IPS-NIHi7 (cell line): ENCODE data around the gene CRIM1.
A peak's percentile ranks its signal among the peaks of the same experiment; 100 is the strongest.

Experiments used
- DNase-seq: peaks from one replicate; pipeline ENCODE4 v3.0.0; 2012; ENCODE audit warnings: mixed read lengths; ENCODE audit errors: extremely low spot score

CRIM1 gene

DNA sequence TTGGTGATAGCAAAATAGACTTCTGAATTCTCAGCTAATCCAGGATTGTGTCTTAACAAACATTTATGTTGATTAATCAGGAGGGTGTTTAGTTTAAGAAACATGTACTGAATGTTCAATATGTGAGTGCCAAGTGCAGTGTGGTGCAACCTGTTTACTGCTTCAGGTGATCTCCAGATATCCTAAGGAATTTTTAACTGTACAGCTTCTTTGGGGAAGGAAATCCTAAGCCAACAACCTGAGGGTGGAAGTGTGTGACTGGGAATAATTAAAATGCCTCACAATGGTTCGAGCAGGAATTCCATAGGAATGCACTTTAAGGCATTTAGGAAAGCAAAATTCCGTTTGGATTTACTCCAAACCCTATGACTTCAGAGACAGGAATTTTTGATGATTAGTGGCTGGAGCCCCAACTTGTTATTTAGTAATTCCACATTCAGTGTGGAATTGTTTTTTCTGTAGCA lies 16.4 kb downstream of the CRIM1 start:
- no peak for DNase-seq

DNA sequence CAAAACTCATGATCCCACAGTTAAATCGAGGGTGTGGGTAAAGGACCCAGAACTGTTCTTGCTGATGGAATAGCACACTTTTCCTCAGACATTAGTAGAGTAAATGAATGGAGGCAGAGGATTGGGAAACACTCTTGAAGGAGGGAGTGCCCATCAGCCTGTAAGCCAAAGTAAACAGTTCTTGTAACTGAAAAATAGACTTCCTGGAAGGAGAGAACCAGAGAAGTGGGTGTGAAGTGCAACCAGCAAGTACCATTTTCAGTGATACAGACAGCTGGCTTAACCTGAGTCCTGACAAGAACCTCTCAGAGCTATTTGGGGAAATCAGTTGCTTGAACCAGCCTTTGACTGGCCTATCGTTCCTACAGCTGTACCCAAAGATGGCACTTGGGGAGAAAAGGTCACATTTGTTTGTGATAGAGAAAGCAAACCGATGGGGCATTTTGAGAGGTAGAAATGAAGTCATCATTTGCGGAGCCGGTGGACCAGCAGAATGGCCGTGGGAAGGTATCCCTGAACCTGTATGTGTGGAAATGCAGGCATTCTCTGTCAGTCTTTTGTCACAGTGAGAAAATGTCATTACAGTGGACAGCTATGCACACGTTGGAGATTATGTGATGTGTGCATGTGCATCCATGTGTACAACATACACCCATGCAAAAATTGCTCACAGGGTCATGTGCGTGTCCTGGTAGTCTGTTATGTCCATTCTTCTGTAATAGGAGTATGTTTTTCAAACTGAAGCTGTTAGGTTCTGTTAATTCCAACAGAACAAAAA lies 17.8 kb downstream of the CRIM1 start:
- DNase-seq, result no peak

DNA sequence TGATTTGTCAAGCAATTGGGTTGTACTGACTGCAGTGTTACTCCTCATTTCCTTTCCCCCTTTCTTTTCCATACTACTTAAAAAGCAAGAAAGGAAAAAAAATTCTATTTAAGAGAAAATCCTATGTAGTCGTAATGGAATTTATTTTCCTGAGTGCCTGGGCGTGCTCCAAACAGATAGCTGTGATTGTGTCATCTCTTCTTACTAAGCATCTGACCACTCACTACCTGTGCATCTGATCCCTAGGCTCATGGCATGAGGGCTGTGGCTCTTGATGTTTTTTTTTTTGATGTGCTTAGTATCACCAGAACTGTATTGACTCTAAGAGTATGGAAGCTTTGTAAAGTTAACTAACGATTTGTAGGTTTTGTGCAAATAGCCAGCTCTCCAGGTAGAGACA lies 19.0 kb downstream of the CRIM1 start:
- DNase-seq, result no peak

DNA sequence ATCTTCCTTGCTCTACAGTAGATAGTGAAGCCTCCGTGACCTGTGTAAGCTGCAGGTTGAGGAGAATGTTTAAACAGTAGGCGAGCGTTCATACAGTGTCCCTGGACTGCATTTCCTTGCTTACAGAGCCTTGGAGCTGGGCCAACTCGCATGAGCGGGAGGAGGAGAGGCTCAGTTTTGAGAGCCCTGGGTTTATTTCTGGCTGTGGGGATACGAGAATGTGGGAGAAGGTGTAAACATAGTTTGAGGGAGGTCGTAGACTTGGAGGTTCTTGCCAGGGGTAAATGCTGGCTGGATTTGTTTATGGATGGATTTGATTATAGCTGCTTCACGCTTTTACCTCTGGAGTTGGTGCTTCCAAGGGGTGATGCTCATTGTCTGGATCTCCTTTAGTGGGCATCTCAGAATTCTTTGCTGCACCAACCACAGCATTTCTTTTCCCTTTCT lies 20.8 kb downstream of the CRIM1 start:
- no peak for DNase-seq

DNA sequence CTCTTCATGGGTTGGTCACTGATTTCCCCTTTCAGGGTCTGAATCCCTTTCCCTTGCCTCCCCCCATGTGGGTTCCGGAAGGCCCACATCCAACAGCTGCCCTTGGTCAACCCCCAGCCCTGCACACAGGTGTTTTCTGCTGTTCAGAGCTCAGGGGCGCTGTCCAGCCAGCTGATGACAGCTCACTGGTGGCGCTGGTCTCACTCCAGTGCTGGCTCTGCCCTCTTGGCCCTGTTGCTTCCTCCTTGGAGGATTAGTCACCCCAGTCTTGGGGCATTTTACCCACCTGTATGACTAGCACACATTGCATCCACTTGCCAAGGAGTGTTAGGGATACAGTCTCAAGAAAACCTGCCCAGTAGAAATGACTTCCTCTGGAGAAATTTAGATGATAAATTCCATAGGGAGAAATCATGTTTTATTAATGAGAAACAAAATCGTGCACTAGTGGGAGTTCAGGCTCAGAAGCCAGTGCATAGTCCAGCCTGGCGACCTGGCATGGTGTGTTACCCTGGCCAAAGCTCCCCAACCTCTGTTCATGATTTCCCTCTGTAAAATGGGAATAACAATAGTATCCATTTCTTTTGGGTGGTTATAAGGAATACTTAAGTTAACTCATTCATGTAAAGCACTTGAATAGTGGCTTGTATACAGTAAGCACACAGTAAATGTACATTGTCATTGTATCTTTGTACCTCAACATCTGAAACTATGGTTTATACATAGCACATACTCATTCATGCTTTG lies 21.6 kb downstream of the CRIM1 start:
- DNase-seq, result no peak

DNA sequence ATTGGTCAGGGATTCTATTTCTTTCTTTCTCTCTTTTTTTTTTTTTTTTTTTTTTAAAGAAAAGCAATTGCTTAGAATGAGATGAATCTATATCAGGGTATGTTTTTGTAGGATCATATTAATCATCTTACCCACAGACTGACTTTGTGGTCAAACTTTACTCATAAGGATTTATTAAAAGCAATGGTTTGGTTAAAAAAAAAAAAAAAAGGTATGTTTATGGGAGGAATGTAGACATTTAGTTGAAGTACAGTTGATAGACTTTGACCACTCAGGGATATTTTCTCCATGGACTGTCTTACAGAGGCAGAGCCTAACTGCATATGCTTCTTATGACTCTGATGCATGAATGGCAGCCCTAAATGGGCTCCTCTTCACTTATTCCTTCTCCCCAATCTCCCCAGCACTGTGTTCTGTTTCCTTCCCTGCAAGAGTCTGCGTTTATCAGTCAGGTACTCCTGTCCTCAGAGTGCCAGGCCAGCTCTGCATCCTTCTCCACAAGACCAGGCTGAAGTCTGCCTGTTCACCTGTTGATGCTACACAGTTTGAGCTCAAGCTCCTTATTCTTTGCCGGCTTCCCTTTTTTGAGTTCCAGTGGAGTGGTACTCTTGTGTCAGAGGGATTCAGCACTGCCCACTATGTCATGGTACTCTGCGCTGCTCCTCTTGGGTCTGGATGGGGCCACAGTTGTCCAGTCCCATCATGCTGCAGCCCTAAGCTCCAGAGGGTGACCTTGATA lies 24.3 kb downstream of the CRIM1 start:
- DNase-seq, result no peak

DNA sequence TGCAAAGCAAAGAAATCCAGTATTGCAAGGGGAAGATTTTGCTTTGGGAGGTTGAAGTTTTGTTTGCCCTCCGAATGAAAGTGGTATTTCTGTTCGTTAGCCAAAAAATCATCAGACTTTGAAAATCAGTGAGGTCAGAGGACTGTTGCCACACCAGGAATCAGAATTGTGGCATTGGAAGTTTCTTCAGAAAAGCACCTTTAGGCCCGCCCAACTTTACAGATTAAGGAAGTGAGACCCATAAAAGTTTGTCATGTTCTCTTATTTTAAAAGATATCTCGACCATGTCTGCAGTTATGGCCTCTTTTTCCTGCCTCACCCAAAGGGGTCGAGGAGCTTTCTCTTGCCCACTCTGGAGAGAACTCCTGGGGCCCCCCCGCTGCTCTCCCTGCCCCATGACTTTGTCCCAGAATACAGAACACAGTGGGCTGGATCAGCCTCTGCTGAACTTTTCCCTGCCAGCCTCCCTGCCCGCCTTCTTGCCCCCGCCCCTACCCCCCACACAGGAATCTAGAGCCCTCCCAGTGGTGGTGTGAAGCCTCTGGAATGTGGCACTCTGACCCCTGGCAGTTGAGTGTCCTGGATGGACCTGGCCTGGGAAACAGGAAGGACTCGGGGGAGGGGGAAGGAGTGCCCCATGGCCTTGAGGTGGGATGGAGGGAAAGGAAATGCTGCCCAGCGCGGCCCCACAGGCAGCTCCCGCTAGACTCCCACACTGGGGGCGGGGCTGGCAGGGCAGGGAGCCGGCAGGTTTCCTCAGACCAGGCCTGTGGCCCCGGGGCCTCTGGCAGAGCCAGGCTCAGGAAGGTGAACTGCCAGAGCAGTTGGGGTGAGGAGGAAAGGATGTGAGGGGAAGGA lies 25.3 kb downstream of the CRIM1 start:
- peak; percentile 78 for DNase-seq

DNA sequence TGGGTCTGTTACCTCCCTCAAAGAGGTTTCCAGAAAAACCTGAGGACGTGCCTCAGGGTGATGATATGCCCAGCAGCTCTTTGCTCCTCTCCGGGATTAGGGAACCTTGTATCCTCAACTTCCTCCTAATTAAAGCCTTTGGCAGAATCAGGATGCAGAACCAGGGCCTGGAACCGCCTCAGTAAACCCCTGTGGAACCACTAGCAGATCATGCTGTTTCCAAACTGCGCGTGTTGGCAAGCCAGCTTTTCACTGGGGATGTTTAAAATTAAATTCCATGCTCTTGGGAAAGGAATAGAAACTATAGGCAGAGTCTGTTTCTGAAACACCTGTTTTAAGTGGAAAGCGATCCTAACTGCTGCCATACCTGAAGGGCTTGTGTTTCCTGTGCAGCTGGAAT lies 26.4 kb downstream of the CRIM1 start:
- no peak for DNase-seq

DNA sequence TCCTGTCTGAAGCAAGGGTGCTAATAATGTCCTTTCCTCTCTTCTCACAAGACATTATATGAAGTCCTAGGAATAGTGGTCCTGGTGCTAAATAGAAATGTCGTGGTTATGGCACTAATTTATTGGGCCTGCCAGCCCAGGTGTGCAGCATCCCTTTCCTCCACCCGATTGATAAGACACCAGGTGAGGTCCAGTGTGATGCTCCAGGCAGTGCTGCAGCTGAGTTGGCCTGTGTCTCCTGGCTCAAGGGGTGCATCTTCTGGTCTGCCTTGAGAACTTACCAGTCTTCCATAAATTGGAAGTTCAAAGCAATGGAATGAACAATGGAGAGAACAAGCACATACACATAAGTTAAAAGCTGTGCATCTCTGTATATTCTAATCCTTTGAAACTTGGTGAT lies 26.9 kb downstream of the CRIM1 start:
- DNase-seq, result no peak

DNA sequence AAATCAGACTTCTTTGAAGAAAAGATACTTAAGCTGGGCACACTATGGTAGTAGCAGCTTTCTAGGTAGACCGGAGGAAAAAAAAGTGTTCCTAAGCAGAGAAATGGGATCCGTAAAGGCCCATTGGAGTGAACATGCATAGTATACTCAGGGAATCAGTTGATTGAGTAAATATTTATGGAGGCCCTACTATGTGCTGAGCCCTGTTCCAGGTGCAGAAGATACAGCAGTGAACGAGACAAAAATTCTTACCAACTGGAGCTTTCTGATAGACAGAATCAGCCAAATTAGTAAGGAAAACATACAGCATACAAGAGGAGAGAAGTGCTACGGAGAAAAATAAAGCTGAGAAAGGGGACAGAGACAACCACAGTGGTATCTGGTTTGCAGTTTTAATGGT lies 28.1 kb downstream of the CRIM1 start:
- DNase-seq, result no peak

DNA sequence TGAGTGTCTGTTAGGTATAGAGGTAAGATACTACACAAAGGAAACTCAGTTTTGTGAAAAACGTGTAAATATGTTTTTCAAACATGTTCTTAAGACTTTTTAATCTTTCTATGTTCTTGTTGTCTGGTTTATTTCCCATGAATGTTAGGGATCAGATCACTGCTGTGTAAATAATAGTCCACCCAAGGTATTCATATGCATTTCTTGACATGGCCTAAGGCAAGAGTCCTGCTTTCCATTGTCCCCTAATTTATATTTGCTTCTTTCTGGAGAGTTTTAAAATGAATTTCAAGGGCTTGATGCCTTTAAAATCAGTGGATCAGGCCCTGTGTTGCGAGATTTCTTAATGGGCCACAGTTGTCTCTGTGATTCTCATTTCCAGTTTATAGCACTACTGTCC lies 28.9 kb downstream of the CRIM1 start:
- no peak for DNase-seq

DNA sequence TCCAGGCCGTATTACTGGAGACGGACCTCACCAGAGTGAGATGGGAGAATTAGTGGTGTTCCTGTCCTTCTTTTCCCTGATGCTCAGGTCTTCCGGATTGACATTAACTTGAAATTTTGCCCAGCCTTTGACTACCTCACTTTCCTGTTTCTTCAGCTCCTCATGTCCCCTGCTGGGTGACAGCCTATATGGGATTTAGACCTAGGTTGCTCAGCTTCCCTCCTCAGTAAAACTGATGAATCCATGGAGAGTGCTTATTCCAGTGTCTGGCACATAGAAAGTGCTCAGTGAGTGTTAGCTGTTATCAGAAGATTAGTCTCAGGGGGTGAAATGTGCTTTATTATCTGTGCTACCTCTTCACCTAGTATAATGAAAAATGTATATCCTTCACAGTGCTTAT lies 30.0 kb downstream of the CRIM1 start:
- no peak for DNase-seq

DNA sequence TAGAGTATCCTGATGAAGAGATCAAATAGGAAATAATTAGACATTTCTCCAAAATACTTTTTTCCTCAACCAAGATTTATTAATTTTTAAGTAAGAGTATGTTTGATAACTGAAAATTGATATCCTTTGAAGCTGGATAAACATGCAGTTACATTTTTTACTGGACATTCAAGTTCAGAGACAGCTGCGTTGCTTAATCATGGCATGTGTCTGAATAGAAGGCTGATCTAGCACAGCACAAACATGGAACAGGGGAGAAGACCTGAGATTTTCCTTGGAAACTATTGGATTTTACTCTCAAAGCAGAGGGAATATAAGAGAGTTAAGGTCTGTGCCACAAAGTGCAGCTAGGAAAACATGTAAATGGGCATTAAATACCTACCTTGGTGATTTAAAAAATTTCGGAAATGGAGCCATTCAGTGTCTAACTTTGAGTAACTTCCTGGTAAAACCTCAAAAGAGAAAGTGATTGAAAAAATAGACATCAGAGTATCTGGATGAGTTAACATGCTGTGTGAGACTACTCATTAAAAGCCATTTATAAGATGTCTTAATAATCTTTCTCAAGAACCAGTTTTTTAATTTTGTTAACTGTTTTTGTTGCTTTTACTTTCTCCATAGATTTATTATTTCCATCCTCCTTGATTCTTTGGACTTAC lies 31.8 kb downstream of the CRIM1 start:
- DNase-seq, result no peak

DNA sequence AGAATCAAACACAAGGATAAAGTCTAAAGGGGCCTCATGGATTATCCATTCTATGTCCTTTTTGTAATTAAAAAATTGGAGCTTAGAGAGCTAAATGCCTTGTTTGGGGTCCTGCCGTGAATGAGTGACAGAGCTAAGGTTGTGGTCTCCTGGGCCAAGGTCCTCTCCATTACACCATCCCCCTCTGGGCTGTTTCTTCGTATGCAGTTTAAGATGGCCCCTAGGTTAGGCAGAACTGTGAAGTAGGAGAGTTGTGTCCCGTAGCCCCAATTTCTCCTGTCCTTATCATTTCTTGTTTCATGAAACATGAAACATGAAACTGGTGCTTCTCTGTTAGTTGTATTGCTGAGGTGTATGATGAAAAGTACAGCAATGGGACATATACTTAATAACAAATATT lies 32.9 kb downstream of the CRIM1 start:
- no peak for DNase-seq

DNA sequence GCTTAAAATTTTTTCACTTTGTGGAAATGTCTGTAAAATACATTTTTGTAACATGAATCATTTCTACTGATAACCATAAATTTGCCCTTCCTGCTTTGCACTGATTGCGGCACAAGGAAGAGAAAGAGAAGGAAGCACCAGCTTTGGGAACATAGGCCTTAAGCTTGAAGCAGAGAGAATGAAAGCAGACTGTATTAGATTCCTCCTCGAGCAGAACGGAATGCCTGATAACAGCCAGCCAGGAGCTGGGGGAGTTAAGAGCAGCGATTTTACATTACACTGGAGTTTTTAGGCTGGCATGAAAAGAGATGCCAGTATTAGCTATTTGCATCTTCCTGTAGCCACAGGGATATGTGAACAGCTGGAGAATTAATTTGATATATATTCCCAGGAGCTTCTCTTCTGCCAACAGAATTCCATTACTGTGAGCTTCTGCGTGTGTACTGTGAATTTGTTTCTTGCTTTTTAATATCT lies 33.5 kb downstream of the CRIM1 start:
- no peak for DNase-seq

DNA sequence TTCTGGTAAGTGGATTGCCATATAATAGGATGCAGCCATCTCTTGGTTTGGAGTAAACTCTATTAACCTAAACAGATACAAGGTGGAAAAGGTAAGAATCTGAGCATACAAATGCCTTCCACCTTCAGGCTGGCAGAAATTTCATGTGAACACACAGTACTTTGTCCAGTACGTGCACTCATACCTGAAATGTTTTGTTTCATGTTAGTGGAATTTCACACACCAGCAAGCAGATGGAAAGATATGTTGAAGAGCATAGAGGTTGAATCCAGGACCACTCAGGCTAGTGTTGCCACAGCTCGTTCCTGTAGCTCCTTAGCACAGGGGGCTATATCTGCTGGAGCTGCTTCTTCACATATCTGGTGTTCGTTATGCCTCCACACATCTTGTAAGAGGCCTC lies 34.0 kb downstream of the CRIM1 start:
- no peak for DNase-seq

DNA sequence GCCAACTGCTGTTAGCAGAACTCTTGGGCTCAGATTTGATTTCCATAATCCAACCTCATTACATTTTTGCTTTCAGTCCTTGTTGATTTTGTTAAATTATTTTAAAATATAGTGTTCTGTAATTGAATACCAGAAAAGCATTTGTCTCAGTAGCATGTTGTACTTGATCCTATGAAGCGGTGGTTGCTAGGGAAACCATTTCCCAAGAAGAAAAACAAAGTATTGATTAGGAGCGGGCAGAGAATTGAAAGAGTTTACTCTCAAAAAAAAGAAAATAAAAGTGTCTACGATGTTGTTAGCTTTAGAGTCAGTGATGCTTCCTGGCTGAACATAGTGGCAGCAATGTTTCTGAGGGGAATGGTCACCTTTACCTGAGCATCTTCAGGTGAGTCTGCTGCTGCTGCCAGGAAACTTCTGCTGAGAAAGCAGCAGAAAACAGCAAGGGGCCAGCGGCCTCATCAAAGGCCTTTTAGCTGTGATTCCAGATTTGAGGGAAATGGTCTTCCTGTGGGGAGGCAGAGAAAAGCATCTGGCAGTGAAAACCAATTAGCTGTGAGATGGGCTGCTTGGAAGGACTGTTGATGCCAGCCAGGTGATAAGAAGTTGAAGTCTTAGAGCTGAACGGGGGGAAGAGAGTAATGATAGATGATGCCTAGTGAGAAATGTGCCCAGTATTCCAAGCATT lies 37.1 kb downstream of the CRIM1 start:
- DNase-seq, result peak; percentile 38

DNA sequence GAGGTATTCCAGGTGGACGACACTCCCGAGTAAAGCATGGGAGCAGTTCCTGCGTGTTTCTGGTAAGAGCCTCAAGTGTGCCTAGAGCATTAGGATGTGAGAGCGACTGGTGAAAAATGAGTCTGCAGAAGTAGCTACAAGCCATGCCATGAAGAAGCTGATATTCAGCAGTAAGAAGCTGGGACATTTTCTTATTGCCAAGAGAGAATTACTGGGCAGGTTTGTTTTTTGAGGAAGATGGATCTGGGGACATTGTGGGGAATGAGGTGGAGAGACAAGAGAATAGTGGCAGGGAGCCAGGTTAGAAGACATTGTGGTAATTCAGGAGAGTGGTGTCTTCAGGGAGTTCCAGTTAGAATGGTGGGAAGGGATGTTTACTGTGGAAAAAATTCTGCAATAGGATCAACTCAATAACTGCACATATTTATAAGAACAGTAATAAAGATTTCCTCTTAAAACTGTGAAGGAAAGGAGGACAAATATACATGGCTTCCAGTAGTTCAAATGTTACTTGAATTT lies 38.2 kb downstream of the CRIM1 start:
- no peak for DNase-seq

DNA sequence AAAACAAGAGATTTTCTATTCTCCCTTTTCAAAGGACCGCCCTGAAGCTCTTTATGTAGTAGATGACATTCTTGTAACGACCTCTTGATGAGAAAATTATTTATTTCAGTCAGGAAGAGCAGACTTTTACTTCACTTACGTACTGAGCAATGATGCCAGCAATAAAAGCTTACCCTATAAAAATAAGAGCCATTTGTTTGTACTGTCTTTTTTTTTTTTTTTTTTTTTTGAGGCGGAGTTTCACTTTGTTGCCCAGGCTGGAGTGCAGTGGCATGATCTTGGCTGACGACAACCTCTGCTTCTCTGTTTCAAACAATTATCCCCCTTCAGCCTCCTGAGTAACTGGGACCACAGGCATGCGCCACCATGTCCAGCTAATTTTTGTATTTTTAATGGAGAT lies 39.2 kb downstream of the CRIM1 start:
- no peak for DNase-seq

DNA sequence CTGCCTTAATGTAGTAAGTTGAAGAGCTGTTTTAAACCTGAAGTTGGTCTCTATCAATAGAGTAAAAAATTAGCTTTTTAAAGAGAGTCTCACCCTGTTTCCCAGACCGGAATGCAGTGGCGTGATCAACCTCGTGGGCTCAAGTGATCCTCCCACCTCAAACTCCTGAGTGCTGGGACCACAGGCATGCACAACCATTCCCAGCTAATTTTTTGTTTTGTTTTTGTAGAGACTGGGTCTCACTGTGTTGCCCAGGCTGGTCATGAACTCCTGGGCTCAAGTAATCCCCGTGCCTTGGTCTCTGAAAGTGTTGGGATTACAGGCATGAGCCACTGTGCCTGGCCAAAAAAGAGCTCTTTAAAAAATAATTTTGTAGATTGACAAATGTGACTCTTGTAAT lies 40.3 kb downstream of the CRIM1 start:
- DNase-seq, result no peak
